DND-41 (cell line): Measurements from ENCODE around the gene KLRF2.

ENCODE experiments used
- EZH2 ChIP-seq: IDR thresholded peaks from 3 replicates; pipeline ENCODE4 v1.6.1; 2012; ENCODE audit warnings: borderline replicate concordance, low read depth, mild to moderate bottlenecking, moderate library complexity, low read length, inconsistent platforms; ENCODE audit not compliant: severe bottlenecking
- TF ChIP-seq, protein P1 (sequence below): IDR thresholded peaks from 2 replicates; pipeline ENCODE4 v1.5.1; 2012; ENCODE audit warnings: borderline replicate concordance, low read length, moderate library complexity, mild to moderate bottlenecking; ENCODE audit not compliant: poor library complexity, severe bottlenecking; ENCODE audit errors: extremely low read depth

- no peak for TF ChIP-seq EZH2
- TF ChIP-seq, protein P1, sequence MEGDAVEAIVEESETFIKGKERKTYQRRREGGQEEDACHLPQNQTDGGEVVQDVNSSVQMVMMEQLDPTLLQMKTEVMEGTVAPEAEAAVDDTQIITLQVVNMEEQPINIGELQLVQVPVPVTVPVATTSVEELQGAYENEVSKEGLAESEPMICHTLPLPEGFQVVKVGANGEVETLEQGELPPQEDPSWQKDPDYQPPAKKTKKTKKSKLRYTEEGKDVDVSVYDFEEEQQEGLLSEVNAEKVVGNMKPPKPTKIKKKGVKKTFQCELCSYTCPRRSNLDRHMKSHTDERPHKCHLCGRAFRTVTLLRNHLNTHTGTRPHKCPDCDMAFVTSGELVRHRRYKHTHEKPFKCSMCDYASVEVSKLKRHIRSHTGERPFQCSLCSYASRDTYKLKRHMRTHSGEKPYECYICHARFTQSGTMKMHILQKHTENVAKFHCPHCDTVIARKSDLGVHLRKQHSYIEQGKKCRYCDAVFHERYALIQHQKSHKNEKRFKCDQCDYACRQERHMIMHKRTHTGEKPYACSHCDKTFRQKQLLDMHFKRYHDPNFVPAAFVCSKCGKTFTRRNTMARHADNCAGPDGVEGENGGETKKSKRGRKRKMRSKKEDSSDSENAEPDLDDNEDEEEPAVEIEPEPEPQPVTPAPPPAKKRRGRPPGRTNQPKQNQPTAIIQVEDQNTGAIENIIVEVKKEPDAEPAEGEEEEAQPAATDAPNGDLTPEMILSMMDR = no peak
Observed at GRCh38 chr12:9868951-9869306, 12.4 kb upstream of the KLRF2 start.
